ENCODE results near the gene GTF3A. TPM values are rescaled to one million over a fixed set of nuclear protein-coding genes. Genes with fewer than 3 reads are reported as not detected.

The GTF3A gene
- total and polyA plus RNA-seq, 4 experiments from 2014 or later: 225 to 688 (median 416) TPM

Other genes with a start within 250 kb of the GTF3A start
- 1,000 to 10,000 TPM; 2,008 to 2,177 TPM for gene RPL21, start 173.1 kb upstream of the GTF3A start, total RNA-seq
- 1,000 to 10,000 TPM; 6,214 to 7,509 TPM for gene RPL21, start 173.1 kb upstream of the GTF3A start, polyA plus RNA-seq
- under 1 TPM; 0.78 to 0.96 TPM for gene RASL11A, start 153.8 kb upstream of the GTF3A start, total RNA-seq
- under 1 TPM in 1 of 2 donors, not detected in 1; 0.21 TPM for gene RASL11A, start 153.8 kb upstream of the GTF3A start, polyA plus RNA-seq
- 10 to 100 TPM; 86.4 to 92.4 TPM for gene MTIF3, start 25.9 kb downstream of the GTF3A start, total RNA-seq
- gene MTIF3, start 25.9 kb downstream of the GTF3A start, polyA plus RNA-seq: 10 to 100 TPM; 85.6 to 94.4 TPM
- 10 to 100 TPM; 11.8 to 13.0 TPM for gene LNX2, start 195.9 kb downstream of the GTF3A start, total RNA-seq
- gene LNX2, start 195.9 kb downstream of the GTF3A start, polyA plus RNA-seq: 1 to 10 TPM; 6.6 to 6.8 TPM
- 100 to 1,000 TPM; 152 TPM for gene POLR1D, start 197.3 kb downstream of the GTF3A start, total RNA-seq
- gene POLR1D, start 197.3 kb downstream of the GTF3A start, polyA plus RNA-seq: 100 to 1,000 TPM; 117 to 141 TPM

Data from CD4-positive, alpha-beta memory T cell (primary cell).